PC-3 (cell line): ENCODE results near the gene KDM7A.

Source experiments
- CTCF ChIP-seq: fragments of 300-600 bp; sonication (generic); conservative IDR thresholded peaks from 2 replicates; pipeline ENCODE4 v1.5.1; 2017; ENCODE audit warnings: antibody characterized with exemption, low read depth, mild to moderate bottlenecking, low read length
- EZH2 ChIP-seq: fragments of 300-600 bp; sonication (generic); IDR thresholded peaks from one replicate; pipeline ENCODE4 v1.6.1; 2017; ENCODE audit warnings: antibody characterized with exemption, mild to moderate bottlenecking, low read length; ENCODE audit not compliant: unreplicated experiment

- TF ChIP-seq CTCF (no peak), EZH2 (no peak)
Measured at GRCh38 chr7:140217750-140218501, 41.1 kb upstream of the KDM7A start.
